HG03025 (cell line): Measurements from ENCODE around the gene GOLGA5.
A peak's percentile ranks its signal among the peaks of the same experiment; 100 is the strongest.
"Not testable (repeated sequence)": the region's sequence is repeated elsewhere in the genome, so short reads cannot be mapped to it uniquely, and the experiment has no call there.

Experiments used
- ATAC-seq: cut with Tn5 transposase; IDR thresholded peaks from one replicate; pipeline ENCODE4 v1.9.1; 2021; ENCODE audit warnings: mild to moderate bottlenecking, moderate library complexity; ENCODE audit not compliant: unreplicated experiment, low FRiP score

Gene GOLGA5, protein sequence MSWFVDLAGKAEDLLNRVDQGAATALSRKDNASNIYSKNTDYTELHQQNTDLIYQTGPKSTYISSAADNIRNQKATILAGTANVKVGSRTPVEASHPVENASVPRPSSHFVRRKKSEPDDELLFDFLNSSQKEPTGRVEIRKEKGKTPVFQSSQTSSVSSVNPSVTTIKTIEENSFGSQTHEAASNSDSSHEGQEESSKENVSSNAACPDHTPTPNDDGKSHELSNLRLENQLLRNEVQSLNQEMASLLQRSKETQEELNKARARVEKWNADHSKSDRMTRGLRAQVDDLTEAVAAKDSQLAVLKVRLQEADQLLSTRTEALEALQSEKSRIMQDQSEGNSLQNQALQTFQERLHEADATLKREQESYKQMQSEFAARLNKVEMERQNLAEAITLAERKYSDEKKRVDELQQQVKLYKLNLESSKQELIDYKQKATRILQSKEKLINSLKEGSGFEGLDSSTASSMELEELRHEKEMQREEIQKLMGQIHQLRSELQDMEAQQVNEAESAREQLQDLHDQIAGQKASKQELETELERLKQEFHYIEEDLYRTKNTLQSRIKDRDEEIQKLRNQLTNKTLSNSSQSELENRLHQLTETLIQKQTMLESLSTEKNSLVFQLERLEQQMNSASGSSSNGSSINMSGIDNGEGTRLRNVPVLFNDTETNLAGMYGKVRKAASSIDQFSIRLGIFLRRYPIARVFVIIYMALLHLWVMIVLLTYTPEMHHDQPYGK

DNA sequence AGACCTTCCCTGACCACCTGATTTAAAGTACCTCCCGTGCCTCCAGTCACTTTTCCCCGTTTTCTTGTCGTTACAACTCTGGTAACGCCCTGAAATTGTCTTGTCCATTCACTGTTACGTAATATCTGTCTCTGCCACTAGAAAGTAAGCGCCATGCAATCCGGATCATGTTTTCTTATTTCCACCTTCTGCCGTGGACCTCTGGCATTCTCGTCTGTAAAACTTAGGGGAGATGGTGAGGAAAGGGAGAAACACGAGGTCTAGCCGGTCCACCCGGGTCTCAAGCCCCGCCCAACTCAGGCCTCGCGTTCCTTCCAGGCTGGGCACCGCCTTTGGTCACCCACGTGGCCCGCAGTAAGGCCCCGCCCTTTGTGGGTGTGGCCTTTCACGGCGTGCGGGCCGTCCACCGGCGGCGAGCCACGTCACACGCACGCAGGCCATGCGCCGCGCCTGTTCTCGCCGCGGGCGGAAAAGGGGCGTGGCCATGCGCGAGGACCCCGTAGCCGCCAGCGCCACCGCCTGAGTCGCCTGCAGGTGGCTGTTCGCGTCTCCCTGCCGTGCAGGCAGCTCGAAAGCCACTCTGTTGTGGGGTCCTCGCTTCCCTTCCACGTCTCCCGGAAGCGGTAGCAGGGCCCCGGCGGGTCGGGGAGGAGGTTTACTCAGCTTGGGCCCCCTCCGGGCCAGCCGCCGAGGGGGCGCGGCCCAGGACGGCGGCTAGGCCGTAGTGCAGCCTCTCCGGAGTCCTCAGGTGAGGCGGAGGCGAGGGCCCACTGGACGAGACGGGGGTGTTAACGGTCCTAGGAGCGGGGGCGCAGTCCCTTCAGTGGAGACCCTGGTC is at the start of gene GOLGA5:
Gene GOLGA5, plus strand, starts transcription at position 597 of the 838 bp plus-strand sequence. CDS start 3,133 bp downstream, outside the sequence.
- peak; percentile 92 for ATAC-seq

DNA sequence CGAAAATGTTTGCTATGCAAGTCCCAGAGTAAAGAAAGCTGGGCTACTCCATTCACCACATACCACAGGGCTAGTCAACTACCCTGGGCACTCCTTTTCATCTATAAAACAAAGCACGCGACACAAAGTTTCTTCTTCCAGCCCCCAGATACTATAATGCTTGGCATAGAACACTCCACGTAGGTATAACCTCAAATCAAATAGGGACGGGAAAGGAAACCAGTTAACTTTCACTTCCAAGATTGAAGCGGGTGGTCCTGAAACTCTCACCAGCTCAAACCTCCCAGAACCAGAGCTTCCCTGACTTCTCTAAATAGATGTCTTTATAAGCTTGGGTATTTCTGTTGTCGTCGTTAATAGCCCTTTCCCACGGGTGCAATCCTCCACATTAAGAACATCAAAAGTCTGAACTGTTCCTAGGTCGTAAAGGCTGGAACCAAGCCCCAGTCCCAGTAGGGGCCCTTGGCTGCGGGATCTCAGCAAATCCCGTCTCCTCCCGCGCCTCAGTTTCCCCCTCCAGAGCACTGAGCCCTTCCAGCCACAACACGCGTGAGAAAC is 46.3 kb upstream of the GOLGA5 start:
- ATAC-seq = no peak

DNA sequence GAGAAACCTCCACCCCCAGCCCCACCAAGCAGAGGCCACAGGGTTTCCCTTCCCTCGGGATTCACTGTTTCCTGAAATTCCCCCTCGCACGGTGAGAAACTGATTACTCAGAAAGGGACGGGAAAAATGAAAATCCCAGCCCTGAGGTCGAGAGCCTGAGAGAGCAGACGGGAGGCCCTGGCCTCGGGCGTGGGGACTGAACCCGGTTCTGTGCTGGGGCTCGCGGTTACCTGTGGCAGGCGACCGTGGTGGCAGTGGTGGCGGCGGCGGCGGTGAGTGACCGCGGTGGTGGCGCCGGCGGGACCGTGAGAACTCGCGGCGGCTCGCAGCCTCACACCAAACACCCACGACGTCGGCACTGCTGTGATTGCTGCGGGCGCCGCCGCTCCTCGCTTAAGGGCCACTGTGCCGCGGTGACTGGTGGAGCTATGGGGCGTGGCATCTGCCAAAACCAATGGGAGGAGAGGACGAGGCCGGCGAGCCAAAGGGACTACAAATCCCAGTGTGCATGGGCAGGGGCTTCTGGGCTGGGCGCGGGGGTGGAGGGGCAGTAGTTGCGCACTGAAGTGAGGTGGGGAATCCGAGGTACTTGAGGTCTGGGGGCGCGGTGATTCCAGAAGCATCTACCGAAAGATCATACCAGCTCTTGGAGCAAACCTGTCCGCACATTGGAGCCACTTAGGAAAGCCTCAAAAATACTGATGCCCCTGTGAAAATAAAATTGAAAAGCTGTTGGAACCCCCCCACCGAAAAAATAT is 45.7 kb upstream of the GOLGA5 start, which contains the start of gene LGMN:
Gene LGMN, minus strand, starts transcription at position 369 of the 758 bp plus-strand sequence. CDS start 15,841 bp downstream, outside the sequence.
- peak; percentile 80 for ATAC-seq

DNA sequence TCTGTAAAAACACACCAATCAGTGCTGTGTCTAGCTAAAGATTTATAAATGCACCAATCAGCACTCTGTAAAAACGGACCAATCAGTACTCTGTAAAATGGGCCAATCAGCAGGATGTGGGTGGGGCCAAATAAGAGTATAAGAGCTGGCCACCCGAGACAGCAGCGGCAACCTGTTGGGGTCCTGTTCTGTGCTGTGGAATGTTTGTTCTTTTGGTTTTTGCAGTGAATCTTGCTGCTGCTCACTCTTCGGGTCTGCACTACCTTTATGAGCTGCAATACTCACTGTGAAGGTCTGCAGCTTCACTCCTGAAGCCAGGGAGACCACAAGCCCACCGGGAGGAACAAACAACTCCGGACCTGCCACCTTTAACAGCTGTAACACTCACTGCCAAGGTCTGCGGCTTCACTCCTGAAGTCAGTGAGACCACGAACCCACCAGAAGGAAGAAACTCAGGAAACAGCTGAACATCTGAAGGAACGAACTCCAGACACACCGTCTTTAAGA is 43.8 kb upstream of the GOLGA5 start:
- ATAC-seq = not testable (repeated sequence)

DNA sequence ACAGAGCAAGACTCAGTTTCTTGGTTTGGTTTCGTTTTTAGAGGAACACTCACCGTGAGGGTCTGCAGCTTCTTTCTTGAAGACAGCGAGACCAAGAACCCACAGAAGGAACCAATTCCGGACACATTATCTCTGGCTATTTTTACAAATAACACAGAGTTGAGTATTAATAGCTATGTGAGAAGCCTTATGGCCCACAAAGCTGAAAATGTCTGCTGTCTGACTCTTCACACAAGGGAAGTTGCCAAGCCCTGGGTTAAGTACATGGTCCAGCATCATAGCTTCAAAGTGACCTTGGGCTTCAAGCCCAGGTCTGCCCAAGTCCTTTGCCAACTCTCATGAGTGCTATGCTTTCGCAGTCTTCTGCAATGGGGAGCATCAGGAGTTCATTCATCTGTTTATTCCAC is 43.1 kb upstream of the GOLGA5 start:
- no peak for ATAC-seq

DNA sequence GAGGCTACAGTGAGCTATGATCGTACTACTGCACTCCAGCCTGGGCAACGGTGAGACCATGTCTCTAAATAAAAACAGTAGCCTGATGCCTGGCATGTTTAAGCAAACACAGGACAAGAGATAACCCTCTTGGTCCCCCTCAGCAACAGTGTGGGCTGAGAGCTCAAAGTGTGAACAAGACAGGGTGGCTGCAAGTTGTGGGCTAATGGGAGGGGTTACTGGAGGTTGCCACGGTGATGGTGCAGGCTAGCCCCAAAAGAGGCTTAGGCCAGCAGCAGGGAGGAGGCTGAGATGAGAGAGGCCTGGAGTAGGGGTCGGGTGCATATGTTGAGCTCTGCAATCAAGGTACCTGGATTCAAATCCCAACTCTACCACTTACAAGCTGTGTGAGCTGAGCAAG is 42.3 kb upstream of the GOLGA5 start:
- ATAC-seq = no peak

DNA sequence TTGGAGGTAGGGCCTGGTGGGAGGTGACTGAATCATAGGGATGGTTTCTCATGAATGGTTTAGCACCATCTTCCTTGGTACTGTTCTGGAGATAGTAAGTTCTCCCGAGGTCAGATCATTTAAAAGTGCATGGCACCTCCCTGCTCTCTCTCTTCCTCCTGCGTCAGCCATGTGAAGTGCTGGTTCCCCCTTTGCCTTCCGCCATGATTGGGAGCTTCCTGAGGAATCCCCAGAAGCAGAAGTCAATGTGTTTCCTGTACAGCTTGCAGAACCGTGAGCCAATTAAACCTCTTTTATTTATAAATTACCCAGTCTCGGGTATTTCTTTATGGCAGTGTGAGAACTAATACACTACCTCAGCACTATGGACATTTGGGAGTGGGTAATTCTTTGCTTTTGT is 40.9 kb upstream of the GOLGA5 start:
- ATAC-seq = no peak

DNA sequence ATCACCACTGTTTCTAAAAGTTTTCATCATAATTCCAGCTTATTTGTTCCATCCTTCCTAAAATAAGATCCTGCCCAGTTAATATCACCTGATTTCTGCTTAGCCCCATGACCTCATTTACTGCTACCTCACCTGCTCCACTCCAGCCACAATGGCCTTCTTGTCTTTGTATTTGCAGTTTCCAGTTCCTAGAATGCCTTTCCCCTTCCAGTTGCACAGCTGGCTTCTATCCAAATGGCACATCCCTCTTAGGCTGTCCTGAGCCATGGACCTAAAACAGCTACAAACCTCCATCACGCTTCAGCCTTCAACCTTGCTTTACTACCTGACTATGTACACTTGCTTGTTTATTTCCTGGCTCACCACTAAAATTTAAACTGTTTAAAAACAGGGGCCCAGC is 39.1 kb upstream of the GOLGA5 start:
- no peak for ATAC-seq

DNA sequence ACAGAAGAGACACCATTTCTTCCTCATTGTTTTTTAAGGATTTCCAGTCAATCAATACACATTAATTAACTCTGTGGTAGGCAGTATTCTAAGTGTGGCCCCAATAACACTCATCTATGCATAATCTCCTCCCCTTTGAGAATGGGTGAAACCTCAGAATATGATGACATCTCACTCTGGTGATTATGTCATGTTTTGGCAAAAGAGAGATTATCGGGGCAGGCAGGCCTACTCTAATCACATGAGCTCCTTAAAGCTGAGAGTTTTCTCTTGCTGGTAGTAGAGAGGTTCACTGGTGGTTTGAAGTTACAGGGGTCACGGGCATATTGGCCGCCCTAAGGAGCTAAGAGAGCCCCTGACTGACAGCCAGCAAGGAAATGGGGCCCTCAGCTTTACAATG is 38.6 kb upstream of the GOLGA5 start:
- ATAC-seq = no peak

DNA sequence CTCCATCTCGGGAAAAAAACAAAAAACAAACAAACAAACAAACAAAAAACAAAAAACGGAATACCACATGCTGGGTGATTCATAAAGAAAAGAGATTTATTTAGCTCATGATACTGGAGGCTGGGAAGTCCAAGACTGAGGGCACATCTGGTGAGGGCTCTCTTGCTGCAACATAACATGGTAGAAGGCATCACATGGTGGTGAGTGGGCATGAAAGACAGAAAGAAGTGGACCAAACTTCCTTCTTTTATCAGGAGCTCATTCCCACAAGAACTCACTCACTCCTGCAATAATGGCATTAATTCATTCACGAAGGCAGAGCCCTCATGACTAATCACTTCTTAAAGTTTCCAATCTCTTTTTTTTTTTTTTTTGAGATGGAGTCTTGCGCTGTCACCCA is 37.7 kb upstream of the GOLGA5 start:
- ATAC-seq = no peak

DNA sequence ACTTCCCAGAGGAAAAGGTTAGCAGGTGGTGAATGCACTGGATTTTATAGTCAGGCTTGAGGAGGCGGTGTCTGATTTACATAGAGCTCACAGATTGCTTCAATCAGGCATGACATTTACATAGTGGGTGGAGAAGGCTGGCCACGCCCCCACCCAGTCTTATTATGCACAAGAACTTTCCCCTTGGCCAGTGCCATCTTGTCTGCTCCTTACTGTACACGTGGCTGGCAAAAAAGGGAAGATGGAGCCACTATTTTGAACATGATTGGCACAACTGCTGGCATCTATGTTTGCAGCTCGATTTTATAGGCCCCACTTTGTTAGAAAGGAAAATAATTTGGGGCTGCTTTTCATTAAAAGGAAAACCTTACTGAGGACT is 34.8 kb upstream of the GOLGA5 start:
- ATAC-seq = no peak

DNA sequence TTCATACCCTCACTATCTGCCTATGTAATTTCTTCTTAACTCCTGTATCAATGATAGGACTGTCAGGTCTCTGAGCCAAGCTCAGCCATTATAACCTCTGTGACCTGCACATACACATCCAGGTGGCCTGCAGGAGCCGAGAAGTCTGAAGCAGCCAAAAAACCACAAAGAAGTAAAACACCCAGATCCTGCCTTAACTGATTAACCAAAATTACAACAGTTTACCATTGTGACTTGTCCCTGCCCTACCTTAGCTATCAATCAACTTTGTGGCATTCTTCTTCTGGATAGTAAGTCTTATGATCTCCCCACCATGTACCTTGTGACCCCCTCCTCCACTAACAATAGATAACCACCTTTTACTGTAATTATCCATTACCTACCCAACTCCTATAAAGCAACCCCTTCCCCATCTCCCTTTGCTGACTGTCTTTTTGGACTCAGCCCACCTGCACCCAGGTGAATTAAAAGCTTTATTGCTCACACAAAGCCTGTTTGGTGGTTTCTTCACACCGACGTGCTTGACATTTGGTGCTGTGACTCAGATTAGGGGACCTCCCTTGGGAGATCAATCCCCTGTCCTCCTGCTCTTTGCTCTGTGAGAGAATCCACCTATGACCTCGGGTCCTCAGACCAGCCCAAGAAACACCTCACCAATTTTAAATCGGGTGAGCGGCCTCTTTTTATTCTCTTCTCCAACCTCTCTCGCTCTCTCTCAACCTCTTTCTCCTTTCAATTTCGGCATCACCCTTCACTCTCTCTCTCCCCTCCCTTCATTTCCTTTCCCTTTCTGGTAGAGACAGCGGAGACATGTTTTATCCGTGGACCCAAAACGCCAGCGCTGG is 34.2 kb upstream of the GOLGA5 start:
- no peak for ATAC-seq

DNA sequence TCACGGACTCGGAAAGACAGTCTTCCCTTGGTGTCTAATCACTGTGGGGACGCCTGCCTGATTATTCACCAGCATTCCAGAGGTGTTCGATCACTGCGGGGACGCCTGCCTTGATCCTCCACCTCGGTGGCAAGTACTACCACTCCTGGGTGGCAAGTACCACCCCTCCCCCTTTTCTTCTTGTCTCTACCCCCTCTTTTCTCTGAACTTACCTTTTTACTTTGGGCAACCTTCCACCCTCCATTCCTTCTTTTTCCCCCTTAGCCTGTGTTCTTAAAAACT is 33.6 kb upstream of the GOLGA5 start:
- no peak for ATAC-seq

DNA sequence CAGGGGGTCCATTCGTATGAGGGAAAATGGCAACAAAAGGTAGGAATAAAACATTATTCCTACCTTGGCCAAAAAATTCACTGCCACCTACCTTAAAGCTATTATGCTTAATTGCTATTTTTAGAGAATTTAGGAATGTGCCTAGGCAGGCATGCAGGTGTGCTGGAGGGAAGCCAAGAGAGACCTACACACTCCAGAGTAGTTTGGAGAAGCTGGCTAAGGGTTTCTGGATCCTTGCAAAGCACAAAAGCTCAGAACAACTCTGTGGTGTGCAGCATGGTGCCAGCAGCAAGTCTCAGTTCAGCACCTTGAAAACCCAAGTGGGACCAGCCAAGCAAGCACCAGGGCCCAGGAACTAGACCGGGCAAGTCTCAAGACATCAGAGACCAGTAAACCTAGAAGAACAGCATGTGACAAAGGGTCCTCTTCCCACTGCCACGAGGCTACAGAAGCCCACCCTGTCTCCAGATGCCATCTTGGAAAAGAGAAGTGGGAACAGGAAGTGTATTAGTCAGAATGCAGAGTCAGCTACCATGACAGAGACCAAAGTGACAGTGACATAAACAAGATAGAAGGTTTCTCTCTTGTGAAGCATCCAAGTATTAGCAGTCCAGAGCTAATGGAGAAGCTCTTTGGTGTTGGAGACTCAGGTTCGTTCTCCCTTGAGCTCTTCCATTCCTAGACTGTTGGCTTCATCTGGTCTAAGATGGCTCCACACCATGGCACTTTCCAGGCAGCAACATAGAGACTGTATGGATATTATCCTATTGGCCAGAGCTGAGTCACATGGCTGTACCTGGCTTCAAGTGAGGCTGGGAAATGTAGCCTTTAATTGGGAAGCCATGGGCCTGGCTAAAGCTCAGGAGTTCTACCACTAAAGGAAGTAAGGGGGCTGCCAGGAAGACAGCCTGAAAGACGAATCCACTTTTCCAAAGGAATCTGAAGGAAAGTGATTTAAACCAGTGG is 30.2 kb upstream of the GOLGA5 start:
- not testable (repeated sequence) for ATAC-seq

DNA sequence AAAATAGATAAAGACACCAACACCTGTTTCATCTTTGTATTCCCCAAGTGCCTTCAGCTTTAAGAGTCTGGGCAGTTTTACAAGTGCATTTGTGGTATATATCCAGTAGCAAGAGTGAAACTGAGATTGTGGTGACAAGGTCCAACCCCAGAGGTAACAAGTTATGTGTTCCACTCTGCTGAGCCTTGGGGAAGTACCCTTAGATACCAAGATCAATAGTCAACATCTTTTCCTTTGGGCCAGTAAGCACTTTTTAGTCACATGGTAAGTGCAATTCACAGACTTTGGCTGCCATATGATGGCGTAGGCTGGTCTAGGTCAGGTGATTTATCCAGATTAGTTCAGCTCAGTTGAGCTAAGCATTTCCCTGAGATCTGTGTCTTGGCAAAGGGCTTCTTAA is 25.9 kb upstream of the GOLGA5 start:
- peak; percentile 73 for ATAC-seq

DNA sequence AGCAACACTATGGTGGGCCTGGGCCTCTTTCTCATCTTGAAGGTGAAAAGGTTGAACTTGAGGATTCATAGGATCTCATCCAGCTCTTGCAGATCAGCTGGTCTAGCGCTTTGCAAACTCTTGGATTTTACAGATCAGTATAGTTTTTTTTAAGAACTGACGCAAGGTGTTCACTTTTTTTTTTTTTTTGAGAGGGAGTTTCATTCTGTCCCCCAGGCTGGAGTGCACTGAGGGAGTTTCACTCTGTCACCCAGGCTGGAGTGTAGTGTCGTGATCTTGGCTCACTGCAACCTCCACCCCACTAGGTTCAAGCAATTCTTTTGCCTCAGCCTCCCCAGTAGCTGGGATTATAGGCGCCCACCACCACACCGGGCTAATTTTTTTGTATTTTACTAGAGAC is 25.3 kb upstream of the GOLGA5 start:
- ATAC-seq = no peak

DNA sequence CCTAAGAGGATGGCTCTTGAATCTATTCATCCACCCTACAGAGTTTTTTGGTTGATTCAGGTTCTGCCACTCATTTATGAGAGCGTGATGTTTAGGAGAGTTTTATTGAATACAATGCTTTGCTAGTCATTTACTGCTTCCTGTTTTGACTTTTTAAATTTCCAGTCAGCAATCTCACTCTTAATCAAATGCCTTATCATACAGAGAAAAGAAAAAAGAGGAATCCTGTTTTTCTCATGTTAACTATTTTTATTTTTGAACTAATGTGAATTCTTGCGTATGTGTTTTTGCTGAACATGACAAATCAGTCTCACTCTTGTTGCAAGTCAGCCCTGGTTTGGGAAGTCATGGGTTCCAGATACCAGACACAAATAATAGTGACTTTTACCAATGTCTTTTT is 23.6 kb upstream of the GOLGA5 start:
- ATAC-seq = no peak

DNA sequence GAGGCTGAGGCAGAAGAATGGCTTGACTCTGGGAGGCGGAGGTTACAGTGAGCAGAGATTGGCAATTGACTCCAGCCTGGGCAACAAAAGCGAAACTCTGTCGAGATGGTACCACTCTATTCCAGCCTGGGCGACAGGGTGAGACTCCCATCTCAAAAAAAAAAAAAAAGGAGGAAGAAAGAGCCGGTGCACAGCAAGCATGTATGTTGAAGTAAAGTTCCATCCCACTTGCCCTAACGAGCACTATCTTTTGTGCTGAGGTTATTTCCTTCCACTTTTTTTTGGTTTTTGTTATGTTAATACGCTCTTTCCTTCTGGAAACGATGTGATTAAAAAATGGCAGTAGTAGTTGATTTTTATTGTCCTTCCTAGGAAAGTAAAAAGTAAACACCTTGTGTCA is 19.5 kb upstream of the GOLGA5 start:
- ATAC-seq = no peak
